Kidney glomerular epithelial cell (primary cell): ENCODE measurements around the gene PAF1.

Experiments used
- DNase-seq: peaks from one replicate; lab custom pipeline; 2025; lab: John Stamatoyannopoulos, UW

PAF1 gene

DNA sequence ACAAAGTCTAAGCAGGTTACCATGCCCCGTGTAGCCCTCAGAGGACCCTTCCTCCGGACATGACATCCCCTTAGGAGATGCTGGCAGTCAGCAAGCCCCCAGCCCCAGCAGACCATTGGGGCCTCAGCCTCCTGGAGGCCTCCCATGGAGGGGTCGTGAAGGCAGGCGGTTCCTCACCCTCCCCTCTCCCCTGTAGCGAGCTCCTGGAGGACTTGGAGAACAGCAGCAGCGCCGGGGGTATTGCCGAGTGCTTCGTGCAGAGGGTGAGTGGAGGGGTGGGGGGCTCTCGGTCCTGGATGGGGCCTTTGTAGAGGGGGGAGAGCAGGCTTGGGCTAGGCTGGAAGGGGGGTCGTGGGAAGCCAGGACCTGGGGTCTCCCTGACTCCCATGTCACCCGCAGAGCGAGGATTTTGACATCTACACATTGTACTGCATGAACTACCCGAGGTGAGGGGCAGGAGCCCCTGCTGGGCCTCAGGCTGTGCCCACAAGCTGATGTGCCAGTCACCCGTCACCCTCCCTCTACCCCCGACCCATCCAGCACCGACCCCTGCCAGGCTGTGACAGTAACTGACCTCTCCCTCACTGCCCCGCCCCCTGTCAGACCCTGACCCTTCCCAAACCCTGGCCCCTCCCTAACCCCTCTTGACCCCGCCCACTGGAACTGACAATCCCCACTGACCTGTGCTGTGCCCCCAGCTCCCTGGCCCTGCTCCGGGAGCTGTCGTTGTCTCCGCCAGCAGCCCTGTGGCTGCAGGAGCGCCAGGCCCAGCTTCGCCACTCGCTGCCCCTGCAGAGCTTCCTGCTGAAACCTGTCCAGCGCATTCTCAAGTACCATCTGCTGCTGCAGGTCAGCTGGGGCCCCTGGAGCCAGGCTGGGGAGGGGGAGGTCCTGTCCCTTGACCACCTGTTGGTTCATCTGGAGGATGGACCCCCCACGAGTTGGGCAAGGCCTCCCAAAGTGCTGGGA lies 25.5 kb upstream of the PAF1 start:
- no peak for DNase-seq

DNA sequence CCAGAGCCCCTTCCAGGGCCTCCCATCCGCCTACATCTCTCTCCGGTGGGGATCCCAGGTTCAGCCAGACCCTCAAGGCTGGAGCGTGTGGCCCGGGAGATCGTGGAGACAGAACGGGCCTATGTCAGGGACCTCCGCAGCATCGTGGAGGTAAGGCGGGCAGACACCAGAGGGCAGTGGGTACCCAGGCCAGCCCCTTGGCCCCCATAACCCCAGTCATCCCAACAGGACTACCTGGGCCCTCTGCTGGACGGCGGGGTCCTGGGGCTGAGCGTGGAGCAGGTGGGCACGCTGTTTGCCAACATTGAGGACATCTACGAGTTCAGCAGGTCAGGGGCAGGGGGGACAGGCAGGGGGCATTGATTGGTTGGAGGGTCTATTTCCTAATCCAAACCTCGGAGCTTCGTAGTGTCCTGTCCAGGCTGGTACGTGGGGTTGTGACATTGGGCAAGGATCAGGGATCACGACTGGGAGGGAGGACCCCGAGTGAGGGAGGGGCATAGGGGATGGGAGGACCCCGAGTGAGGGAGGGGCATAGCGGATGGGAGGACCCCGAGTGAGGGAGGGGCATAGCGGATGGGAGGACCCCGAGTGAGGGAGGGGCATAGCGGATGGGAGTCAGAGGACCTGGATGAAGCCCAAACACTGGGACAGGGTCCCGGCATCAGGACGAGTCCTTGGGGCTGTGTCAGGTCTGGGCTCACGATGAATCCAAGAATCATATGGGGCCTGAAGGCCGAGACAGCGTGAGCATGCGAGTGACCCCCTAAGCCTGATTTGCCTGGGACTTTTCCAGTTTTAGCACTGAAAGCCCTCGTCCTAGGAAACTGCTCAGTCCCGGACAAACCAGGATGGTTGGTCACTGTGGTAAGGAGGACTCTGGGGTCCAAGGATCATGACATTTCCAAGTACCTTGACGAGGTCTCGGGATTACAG lies 24.5 kb upstream of the PAF1 start:
- no peak for DNase-seq

DNA sequence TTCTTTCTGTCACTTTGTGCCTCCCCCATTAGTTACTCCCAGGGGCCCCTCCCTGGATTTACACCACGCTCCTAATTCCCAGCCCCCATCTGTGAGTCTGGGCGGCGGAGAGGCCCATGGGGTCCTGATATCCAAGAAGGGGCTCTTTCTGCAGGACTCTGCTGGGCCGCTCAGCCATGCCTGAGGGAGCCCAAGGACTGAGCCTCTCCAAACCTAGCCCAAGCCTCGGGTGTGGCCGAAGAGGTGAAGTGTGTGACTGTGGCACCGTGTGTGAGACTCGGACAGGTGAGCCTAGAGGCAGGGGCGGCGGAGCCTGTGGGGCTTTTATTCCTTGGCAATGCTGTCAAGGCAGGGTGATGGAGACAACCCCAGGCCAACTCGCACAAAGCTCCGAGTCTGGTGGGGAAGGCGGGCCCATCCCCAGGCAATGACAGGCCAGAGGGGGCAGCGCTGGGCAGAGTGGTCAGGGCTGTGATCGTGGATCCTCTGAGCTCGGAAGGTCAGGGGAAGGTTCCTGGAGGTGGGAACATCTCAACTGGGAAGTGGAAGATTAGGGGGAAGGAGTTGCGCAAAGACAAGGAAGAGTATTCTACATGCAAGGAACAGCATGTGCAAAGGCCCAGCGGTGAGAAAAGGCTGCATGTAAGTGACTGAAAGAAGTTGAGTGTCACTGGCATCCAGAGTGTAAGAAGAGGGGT lies 23.2 kb upstream of the PAF1 start:
- peak; percentile 18 for DNase-seq

DNA sequence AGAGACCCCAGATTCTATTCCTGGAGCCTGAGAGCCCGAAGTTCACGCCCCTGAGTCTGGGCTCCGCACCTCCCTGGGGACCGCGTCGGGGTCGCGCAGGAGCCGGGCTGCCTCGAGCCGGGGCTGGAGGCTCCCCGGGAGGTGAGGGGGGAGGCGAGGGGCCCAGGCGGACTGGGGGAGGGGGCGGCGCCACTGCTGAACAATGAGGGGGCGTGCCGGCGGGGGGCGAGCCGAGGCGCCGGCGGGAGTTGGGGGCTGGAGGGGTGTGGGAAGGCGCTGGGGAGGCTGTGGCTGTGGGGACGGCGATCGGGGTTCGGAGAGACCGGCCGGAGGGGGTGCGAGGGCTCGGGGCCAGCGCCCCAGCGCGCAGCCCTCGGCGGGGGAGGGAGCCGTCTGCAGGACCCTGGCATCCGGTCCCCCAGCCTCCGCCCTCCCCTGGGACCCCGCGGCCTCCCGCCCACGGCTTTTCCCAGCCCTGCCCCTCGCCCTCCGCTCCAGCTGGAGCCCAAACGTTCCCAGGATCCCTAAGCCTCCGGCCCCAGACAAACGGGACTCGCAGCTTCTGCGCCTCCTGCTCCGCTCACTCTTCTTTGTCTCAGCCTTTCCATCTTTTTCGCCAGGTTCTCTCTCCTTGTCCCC lies 22.5 kb upstream of the PAF1 start:
- no peak for DNase-seq

DNA sequence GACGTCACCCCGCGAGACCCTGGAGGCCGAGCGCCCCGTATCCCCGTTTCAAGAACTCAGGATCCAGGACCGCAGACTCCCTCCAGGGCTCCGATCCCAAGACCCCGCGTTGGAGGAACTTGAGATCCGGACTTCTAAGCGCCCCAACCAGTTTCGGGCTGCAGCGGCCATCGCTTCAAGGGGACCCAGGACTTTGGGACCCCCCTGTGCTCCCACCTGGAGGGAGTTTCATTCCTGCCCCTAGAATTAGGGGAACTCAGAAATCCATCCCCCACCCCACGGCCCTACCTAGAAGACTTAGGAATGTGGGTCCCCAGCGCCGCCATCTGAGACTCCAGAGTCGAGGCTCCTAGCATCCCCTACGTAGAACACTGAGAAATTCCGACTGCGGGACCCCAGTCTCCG lies 22.0 kb upstream of the PAF1 start:
- no peak for DNase-seq

DNA sequence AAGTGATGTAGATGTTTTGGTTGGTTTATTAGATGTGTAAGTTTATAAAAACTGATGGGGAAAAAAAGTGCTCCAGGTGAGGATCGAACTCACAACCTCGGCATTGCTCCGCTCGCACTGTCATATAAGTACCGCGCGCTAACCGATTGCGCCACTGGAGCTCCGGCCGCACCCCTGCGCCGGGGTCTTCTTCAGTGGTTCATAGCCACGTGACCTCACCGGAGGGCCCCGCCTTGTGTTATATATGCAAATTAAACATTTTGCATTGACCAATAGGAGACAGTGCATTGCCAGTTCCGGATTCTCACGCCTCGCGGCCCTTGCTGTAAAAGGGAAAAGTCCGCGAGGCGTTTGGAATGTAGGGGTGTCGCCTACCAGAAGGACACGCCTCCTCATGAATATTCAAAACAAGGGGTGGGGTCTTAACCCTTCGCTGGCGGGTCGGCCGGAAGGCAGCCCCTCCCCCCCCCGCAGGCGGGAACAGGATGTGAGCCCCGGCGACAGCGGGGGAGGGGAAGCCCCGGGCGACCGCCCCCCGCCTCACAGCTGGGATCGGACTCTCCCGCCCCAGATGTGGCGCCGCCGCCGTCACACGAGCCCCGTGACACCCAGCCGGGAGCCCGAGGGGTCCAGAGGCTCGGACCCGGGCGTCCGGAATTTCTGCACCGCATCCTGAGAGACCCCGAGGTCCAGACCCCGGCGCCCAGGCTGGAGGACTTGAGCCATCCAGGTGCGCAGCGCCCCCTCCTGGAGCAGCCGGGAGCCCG lies 21.4 kb upstream of the PAF1 start, which contains the start of gene PLEKHG2:
TSS of gene PLEKHG2 (plus strand) at position 570 of the 767 bp plus-strand sequence. CDS start 1,418 bp downstream, outside the sequence.
- peak; percentile 98 for DNase-seq

DNA sequence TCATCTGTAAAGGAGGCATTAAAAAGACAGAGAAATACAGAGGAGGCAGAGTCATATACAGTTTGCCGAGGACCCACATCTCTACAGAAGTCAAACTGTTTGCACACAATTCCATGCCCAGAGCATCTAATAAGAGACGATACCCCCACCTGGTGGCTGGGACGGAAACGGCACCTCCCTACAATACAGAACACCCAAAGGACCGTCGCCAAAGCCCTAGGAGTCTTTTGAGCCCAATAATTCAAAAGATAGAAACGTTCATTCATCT lies 20.9 kb upstream of the PAF1 start:
- peak; percentile 94 for DNase-seq

DNA sequence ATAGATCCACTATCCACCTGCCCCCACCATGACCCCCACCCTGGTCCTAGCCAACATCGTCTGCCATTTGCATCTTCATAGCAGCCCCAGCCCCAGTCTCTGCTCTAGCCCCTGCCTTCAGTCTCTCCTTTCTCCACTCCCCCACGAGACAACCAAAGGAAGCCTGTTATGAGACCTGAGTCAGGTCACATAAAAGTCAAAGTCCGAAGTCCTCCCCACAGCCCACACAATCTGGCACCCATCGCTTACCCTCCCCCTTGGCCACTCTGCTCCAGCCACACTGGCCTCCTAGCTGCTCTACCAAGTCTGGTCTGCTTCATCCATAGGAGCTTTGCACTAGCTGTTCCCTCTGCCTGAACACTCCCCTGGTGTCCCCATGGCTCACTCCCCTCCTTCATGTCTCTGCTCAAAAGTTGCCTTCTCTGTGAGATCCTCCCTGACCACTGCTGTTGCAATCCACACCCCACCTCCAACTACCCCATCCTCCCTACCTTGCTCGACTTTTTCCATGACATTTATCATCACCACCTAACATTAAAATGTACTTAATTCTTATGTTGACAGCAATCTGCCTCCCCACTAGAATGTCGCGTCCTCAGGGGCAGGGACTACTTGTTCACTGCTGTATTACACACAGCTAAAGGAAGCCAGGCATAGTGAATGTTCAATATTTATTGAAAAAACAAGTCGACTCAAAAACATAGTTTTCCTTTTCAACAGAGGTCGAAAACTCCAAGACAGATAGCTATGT lies 20.4 kb upstream of the PAF1 start:
- DNase-seq, result no peak

DNA sequence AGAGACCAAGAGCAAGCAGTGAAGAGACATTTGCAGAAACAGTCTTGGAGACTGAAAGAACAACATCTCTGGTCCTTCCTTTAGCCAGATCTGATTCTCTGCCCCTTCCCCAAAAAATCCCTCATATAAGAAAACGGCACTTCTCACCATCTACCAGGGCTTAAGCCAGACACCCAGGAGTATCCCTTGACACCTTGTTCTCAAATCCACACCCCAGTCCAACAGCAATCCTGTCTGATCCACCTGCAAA lies 19.9 kb upstream of the PAF1 start:
- no peak for DNase-seq

DNA sequence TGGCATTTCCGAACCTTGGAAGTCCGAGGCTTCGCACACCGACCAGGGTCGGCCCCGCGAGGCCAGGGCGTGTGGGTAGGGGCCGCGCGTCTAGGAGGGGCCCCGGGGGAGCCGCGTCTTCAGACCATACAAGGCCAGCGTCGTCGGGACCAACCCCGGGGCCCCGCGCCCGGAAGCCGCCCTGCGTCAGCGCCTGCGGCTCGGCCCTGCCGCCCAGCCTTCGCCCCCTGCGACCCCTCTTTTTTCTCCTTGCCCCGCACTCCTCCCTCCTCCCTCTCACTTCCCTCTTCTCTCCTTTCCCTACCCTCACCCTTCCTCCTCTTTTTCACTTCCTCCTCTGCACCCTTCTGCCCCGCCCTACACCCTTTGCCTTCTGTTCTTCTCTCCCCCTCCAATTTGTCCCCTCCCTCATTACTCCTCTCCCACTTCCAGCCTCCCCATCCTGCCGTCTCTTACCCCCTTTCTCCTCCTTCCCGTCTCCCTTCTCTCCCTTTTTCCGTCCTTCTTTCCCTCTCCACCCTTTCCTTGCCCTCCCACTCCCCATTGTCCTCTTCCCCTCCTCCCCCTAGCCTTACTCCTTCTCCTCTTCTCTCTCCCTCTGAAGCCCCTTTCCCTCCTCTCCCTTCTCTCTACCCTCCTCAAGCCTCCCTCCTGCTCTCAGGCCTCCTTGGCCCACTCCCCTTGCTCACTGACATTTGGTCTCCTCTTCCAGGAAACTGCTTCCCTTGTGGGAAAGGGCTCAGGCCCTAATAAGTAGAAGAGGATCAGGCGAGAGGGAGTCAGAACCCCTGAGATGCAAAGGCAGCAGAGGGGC lies 19.3 kb upstream of the PAF1 start:
- DNase-seq, result no peak

DNA sequence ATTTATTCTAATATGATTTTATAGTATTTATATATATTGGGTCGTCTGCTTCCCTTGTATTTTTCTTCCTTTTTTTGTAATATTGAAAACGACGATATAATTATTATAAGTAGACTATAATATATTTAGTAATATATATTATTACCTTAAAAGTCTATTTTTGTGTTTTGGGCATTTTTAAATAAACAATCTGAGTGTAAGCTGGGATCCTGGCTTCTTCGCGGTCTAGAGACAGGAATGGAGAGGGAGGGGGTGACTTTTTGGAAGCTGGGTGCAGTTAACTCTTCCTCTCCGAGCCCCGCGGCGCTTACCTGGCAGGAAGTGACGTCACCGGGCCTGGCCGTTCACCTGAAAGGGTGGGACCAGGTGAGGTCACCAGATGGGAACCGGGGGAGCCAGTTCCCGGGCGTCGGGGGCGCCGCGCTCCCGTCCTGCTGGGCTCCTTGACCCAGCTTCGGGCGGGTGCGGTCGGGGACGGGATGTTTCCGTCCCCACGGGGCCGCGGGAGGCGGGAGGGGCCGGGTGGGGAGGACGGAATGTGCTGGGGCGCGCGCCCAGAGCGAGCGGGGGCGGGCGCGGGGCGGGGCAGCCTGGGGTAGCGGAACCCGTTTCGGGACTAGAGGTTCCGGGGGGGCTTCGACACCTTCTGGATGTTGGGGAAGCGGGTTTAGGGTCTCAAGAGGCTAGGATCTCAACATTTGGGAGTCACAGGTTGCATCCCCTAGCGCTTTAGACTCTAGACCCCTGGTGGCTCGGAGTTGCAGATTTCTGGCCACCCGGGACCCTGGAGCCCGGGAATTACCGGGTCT lies 18.5 kb upstream of the PAF1 start:
- DNase-seq, result peak; percentile 42

DNA sequence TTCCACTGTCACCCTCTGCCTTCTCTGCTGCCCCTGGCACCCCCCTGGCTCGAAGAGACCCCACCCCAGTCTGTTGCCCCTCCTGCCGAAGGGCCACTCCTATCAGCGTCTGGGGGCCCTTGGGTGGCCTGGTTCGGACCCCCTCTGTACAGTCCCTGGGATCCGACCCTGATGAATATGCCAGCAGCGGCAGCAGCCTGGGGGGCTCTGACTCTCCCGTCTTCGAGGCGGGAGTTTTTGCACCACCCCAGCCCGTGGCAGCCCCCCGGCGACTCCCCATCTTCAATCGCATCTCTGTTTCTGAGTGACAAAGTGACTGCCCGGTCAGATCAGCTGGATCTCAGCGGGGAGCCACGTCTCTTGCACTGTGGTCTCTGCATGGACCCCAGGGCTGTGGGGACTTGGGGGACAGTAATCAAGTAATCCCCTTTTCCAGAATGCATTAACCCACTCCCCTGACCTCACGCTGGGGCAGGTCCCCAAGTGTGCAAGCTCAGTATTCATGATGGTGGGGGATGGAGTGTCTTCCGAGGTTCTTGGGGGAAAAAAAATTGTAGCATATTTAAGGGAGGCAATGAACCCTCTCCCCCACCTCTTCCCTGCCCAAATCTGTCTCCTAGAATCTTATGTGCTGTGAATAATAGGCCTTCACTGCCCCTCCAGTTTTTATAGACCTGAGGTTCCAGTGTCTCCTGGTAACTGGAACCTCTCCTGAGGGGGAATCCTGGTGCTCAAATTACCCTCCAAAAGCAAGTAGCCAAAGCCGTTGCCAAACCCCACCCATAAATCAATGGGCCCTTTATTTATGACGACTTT lies 17.7 kb upstream of the PAF1 start:
- no peak for DNase-seq

DNA sequence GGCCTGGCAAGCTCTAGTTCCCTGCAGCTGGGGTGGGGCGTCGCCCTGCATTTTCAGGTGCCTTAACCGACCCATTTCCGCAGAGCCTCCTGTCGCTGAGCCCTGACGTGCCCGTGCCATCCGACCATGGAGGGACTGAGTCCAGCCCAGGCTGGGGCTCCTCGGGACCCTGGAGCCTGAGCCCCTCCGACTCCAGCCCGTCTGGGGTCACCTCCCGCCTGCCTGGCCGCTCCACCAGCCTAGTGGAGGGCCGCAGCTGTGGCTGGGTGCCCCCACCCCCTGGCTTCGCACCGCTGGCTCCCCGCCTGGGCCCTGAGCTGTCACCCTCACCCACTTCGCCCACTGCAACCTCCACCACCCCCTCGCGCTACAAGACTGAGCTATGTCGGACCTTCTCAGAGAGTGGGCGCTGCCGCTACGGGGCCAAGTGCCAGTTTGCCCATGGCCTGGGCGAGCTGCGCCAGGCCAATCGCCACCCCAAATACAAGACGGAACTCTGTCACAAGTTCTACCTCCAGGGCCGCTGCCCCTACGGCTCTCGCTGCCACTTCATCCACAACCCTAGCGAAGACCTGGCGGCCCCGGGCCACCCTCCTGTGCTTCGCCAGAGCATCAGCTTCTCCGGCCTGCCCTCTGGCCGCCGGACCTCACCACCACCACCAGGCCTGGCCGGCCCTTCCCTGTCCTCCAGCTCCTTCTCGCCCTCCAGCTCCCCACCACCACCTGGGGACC lies 16.9 kb upstream of the PAF1 start:
- DNase-seq, result no peak

DNA sequence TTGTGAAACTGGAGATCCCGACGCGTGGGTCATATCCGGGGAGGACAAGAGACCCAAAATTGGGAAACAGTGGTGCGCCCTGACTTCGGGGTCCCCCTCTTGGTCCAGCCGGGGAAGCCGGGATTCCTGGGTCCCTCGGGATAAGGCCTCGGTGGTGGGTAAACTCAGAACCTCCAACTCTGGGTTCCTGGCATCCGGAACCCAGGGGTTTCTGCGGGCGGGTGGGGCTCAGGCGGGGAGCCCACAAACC lies 16.4 kb upstream of the PAF1 start:
- DNase-seq, result no peak

DNA sequence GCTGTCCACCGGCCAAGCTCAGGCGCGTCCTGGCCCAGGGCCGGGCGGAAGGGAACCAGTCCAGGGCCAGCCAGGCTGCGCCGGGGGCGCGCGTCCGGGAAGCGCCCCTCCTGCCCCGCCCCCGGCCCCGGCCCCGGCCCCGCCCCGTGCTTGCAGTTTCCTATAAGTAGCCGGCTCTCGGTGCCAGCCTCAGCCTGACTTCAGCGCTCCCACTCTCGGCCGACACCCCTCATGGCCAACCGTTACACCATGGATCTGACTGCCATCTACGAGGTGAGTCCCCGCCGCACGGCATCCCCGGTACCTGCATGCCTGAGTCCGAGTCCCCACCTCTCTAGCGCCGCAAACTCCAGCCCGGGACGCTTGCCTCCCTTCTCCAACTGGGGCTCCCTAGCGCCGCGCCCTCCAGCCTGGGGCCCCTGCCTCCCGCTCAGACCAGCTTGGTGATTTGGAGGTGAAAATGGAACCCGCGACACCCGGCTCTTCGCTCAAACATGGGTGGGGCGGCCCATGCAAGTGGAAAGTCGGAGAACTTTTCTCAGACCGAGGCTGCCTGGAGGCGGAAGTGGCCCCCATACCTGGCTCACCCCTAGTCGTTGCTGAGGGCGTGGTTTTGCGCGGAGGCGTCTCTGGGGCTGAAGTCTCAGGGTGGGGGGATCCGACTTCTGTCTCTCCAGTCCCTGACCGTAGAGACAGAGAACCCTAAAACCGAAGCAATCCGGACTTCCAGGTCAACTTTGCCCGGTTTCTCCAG lies 15.9 kb upstream of the PAF1 start, which contains the start of gene ZFP36:
TSS of gene ZFP36 (plus strand) at position 192 of the 754 bp plus-strand sequence. CDS start at position 250, 58 bp downstream.
- peak; percentile 68 for DNase-seq

DNA sequence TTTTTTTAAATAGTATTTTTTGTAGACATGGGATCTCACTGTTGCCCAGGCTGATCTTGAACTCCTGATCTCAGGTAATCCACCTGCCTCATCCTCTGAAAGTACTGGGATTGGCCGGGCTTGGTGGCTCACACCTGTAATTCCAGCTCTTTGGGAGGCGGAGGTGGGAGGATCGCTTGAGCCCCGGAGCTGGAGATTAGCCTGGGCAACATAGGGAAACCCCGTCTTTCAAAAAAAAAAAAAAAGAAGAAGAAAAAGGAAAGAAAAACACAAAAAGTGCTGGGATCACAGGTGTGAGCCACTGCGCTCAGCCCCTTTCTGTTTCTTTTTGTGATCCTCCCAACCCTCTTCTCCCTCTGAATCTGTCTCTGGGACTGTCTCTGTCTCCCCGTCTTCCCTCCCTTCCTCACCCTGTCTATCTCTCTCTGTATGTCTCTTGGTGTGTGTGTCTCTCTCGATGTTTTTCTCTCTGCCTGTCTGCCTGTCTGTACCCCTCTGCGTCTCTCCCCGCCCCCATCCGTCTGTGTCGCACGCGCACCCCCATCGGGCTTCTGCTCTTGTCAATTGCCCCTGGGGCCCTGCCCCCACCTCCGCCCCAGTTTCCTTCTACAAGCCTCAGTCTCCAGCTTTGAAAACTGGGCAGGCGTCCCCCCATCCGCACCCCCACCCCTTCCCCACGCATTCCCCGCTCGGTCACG lies 15.2 kb upstream of the PAF1 start:
- no peak for DNase-seq
